AG09309 (cell line): ENCODE data around the gene ABCC10.

ENCODE experiments used
- DNase-seq: peaks from one replicate; pipeline ENCODE4 v3.0.0-alpha.2; 2010; ENCODE audit warnings: low read depth
- H3K4me3 ChIP-seq: 2 replicates; pipeline ENCODE4 v1.5.1; 2011; ENCODE audit warnings: mild to moderate bottlenecking, low read depth, low read length, moderate library complexity; ENCODE audit not compliant: control insufficient read depth
- TF ChIP-seq, protein P1 (sequence below): IDR thresholded peaks from 2 replicates; pipeline ENCODE4 v1.5.1; 2011; ENCODE audit warnings: mild to moderate bottlenecking, low read depth, low read length, inconsistent platforms; ENCODE audit not compliant: insufficient read depth, control insufficient read depth; ENCODE audit errors: missing control alignments

ABCC10 gene

GRCh38 chr6:43436577-43437282 is 9.4 kb downstream of the ABCC10 start:
- no peak for DNase-seq
- H3K4me3 ChIP-seq = no peak overlapping the region
- TF ChIP-seq, protein P1, sequence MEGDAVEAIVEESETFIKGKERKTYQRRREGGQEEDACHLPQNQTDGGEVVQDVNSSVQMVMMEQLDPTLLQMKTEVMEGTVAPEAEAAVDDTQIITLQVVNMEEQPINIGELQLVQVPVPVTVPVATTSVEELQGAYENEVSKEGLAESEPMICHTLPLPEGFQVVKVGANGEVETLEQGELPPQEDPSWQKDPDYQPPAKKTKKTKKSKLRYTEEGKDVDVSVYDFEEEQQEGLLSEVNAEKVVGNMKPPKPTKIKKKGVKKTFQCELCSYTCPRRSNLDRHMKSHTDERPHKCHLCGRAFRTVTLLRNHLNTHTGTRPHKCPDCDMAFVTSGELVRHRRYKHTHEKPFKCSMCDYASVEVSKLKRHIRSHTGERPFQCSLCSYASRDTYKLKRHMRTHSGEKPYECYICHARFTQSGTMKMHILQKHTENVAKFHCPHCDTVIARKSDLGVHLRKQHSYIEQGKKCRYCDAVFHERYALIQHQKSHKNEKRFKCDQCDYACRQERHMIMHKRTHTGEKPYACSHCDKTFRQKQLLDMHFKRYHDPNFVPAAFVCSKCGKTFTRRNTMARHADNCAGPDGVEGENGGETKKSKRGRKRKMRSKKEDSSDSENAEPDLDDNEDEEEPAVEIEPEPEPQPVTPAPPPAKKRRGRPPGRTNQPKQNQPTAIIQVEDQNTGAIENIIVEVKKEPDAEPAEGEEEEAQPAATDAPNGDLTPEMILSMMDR = no peak

DNA sequence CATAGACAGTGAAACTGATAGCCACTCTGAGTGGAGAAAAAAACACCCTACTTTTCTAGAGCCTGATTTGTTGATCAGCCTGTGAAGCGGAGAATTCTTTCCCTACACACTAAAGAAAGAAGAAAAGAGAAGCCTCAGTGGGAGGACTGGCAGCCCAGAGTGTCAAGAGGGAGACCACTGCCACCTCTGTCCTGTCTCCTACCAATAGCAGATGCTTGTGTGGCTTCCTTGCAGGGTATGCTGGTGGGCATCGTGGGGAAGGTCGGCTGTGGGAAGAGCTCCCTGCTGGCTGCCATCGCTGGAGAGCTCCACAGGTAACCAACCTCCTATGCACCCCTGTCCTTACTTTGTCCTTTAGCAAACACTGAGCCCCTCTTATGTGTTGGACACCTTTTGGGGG is 10.4 kb downstream of the ABCC10 start:
- H3K4me3 ChIP-seq = no peak overlapping the region
- DNase-seq = no peak
- TF ChIP-seq, protein P1 = no peak

- DNase-seq = no peak
- TF ChIP-seq, protein P1 = no peak
These were observed 15.6 kb downstream of the ABCC10 start for GRCh38 chr6:43442935-43443334.

DNA sequence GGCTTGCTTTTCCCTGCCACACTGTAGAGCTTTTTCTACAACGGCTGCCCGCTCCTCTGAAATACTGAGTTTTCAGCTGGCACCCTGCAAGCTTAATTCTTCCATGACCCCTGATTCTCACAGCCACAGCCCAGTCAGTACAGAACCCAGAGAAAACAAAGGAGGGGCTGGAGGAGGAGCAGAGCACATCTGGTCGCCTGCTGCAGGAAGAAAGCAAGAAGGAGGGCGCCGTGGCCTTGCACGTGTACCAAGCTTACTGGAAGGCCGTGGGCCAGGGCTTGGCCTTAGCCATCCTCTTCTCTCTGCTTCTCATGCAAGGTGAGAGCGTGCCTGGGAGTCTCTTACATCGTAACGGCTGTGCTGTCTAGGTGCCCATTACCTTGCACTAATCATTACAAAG is 16.7 kb downstream of the ABCC10 start:
- no peak for DNase-seq
- TF ChIP-seq, protein P1 = no peak
- no peak overlapping the region for H3K4me3 ChIP-seq

More at GRCh38 chr6:43442935-43443334, 15.6 kb downstream of the ABCC10 start:
- no peak overlapping the region for H3K4me3 ChIP-seq

GRCh38 chr6:43444582-43444981 is 17.2 kb downstream of the ABCC10 start:
- no peak overlapping the region for H3K4me3 ChIP-seq
- no peak for DNase-seq
- TF ChIP-seq, protein P1 = no peak

DNA sequence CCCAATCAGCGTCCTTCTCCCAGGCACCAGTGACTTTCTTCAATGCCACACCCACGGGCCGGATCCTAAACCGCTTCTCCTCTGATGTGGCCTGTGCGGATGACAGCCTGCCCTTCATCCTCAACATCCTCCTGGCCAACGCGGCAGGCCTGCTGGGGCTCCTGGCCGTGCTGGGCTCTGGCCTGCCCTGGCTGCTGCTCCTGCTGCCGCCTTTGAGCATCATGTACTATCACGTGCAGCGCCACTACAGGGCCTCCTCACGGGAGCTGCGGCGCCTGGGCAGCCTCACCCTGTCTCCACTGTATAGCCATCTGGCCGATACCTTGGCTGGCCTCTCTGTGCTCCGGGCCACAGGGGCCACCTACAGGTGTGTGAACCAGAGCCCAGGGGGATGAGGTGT is 18.2 kb downstream of the ABCC10 start:
- no peak for DNase-seq
- TF ChIP-seq, protein P1 = no peak
- H3K4me3 ChIP-seq = no peak overlapping the region
